ENCODE measurements around the gene SLC66A3.

DNA sequence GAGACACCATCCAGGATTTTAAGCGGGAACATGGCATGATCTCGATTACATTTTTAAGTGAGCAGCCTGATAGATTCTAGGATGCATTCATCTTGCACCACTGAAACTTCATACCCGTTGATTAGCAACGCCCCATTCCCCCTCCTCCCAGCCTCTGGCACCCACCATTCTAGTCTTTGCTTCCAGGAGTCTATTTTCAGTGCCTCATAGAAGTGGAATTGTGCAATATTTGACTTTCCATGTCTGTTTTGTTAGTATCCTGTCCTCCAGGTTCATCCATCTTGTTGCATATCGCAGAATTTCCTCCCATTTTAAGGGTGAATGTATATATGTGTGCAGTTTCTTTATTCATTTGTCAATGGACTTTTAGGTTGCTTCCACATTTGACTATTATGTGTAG, 20.9 kb upstream of the SLC66A3 start:
- TF ChIP-seq, protein P1, sequence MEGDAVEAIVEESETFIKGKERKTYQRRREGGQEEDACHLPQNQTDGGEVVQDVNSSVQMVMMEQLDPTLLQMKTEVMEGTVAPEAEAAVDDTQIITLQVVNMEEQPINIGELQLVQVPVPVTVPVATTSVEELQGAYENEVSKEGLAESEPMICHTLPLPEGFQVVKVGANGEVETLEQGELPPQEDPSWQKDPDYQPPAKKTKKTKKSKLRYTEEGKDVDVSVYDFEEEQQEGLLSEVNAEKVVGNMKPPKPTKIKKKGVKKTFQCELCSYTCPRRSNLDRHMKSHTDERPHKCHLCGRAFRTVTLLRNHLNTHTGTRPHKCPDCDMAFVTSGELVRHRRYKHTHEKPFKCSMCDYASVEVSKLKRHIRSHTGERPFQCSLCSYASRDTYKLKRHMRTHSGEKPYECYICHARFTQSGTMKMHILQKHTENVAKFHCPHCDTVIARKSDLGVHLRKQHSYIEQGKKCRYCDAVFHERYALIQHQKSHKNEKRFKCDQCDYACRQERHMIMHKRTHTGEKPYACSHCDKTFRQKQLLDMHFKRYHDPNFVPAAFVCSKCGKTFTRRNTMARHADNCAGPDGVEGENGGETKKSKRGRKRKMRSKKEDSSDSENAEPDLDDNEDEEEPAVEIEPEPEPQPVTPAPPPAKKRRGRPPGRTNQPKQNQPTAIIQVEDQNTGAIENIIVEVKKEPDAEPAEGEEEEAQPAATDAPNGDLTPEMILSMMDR (IDR thresholded peaks at IDR 0.05; ENCODE audit: poor library complexity, severe bottlenecking): no peak
- no peak for TF ChIP-seq TAF1 (IDR thresholded peaks at IDR 0.05; ENCODE audit: low read depth)

Data from neural cell (in vitro differentiated cells).